OCI-LY7 (cell line): Measurements from ENCODE around the gene S100A6.

ENCODE experiments used
- CTCF ChIP-seq: fragments of 200-600 bp; sonication (generic); conservative IDR thresholded peaks from 2 replicates; pipeline ENCODE4 v1.5.1; 2014; ENCODE audit warnings: mild to moderate bottlenecking, antibody characterized with exemption, low read length, moderate library complexity, mixed read lengths
- EZH2phosphoT487 ChIP-seq: fragments of 200-600 bp; sonication (generic); IDR thresholded peaks from 2 replicates; pipeline ENCODE4 v1.6.1; 2018; ENCODE audit warnings: low read depth, borderline replicate concordance, mild to moderate bottlenecking, mixed run types, antibody characterized with exemption, low read length, moderate library complexity, mixed read lengths

- peak; percentile 95 for TF ChIP-seq CTCF
- TF ChIP-seq EZH2phosphoT487: no peak
Observed at GRCh38 chr1:153572569-153573015, 36.8 kb upstream of the S100A6 start.
